ENCODE results near the gene THAP7.

THAP7 gene

DNA sequence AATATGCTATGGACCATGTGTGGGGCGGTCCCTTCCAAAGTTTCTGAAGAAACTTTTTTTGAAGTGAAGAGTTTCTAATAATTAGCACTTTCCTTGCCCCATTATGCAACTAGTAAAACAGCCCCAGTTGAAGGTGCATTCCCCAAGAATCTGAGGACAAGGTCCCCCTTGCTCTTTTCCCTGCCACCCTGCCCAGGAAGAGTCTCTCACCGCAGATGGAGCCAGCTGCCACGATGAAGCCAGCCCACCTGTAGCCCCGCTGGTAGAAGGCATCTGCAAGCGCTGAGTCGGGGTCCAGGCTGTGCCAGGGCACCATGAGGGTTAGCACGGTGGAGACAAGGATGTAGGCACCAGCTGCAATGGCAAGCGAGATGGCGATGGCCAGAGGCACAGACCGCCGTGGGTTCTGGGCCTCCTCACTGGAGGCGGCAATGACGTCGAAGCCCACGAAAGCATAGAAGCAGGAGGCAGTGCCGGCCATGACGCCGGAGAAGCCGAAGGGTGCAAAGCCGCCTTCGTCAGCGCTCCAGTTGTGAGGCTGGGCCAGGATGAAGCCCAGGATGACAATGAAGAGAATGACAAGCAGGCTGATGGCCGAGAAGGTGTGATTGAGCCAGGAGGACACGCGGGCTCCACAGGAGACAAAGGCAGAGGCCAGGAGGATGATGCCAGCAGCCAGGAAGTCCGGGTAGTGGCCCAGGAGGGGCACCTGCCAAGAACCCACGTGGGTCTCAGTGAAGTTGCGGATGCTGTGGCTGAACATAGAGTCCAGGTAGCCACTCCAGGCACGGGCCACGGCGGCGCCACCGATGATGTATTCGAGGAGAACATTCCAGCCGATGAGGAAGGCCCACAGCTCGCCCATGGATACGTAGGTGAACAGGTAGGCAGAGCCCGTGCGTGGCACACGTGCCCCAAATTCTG lies 29.0 kb upstream of the THAP7 start:
- DNase-seq, result no peak

DNA sequence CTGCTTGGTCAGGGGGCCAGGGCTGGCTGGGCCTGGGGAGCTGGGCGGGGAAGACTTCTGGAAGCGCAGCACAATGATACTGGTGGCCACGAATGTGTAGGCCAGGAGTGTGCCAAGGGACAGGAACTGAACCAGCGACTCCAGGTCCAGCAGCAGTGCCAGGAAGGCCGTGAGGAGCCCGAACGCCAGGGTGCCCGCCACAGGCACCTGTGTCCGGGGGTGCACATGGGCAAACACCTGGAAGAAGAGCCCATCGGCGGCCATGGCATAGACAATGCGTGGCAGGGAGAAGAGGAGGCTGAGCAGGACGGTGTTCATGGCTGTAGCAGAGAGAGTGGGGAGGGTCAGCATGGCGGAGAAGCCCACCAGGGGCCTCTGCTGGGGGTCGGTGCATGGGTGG lies 28.1 kb upstream of the THAP7 start:
- DNase-seq, result no peak

DNA sequence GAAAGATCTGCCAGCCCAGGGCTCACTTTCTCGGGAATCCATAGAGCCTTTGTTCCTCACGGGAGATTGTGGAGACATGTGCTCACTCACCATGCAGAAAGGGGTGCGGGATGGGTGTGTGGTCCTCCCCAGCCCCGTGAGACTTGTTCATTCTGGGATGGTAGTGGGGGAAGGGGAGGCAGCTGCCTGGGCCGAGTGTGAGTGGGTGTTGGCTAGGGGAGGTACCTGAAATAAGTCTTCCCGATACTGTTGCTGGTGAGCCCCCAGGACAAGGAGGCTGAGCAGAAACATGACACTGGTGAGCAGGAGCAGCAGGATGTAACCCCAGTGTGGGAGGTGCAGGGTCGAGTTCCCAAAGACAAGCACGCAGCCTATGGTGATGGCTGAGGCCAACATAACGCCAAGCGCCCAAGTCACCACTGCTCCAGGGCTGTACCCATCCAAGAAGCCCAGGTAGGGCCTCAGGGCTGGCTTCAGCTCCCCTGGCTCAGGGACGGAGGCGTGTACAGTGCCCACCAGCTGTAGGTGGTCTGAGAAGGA lies 27.6 kb upstream of the THAP7 start:
- DNase-seq, result no peak

DNA sequence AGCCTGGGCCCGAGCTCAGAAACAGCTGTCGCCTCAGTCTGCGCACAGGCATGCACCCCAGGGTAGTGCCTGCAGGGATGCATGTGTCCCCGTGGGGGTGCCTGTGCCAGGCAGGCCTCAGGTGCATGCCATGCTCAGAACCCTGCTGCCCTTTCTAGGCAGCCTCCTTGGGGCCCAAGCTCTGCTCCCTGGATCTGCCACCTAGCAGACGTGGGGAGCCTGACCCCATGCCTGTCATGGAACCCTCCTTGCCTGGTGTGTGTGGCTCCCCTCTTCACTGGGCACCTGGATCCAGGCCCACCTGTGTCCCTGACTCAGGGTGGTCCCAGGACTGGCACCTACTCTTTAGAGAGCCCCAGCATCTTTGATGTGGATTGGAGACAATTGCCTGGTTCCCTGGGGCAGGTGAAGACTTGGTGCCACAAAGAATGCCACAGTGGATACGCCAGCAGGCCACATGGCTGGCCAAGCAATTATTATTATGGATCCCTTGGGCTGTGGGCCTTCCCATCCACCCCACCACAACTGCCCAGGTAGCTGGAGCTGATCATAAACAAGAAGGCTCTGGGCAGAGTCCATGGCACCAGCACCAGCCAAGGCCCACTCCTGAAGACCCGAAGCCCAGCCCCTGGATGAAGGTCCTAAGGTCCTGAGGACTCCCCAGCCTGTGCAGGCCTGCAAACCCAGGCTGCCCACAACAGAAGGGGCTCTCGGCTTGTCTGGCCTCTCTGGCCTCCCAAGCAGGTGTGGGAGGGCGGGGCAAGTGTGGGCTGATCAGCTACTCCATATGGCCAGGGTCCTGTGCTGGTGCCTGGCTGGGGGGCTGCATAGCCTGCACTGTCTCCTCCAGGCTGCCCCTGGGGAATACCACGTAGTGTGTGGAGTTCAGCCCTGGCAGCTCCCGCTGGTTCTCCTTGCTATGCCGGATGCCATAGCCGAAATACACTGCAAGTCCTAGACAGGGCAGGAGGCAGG lies 26.6 kb upstream of the THAP7 start:
- no peak for DNase-seq

DNA sequence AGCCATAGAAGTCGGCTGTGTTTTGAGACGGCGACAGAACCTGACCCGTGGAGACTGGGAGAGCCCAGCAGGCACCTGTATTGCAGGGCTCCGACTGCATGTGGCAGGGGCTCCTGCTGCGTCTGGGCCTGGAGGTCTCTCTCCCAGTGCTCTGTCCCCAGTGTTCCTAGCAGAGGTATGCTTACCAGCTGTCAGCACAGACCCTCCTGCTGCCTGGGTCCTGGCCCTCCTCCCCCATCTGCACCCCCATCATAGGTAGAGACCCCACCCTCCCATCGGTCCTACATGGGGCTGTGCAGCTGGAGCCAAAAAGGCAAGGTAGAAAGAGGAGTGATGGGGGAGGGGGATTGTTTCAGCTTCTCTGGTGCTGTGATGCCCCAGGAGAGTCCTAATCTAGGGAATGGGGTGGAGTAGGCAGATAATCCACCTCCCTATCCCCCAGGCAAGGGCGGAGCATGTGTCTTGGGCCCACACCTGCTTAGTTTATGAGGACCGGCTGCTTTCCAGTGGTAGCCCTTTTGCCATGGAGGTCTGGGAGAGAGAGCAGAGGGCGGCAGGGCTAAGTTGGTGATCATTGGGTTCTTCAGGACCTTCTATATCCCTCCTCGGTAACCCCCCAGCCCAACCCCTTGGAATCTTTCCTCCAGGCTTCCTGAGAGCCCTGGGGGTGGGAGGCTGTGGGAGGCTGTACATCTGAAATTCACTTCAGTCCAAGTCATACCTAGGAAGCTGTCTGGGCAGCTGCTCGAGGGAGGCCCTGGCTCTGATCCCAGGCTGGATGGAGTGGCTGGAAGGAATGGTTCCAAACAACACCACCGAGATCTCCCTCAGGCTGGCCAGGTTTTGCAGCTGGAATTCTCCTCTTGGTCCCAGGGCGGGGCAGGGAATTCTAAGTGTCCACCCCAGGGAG lies 25.1 kb upstream of the THAP7 start:
- DNase-seq, result no peak

DNA sequence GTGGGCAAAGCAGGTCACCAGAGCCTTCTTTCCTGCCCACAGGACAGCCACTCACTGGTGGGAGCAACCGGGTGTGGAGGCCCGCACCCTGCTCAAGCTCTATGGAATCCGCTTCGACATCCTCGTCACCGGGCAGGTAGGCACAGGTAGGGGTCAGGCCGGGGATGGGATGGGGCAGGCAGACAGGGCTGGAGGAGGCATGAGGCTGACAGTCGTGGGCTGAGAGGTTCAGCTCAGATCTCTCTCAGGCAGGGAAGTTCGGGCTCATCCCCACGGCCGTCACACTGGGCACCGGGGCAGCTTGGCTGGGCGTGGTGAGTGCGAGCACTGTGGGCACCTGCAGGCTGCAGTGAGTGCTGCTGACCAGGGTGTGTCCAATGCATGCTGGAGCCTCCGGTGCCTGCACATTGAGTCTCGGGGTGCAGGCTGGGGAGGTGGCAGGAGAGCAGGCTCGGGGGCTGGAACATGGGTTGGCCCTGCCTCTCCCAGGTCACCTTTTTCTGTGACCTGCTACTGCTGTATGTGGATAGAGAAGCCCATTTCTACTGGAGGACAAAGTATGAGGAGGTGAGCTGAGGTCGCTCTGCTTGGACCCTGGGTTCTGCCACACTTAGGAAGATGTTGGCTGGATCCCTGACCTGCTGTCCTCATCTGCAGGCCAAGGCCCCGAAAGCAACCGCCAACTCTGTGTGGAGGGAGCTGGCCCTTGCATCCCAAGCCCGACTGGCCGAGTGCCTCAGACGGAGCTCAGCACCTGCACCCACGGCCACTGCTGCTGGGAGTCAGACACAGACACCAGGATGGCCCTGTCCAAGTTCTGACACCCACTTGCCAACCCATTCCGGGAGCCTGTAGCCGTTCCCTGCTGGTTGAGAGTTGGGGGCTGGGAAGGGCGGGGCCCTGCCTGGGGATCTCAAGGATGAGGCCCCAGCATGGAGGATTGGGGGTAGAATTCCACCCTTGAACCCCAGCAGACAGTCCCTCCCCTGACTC lies 24.1 kb upstream of the THAP7 start:
- DNase-seq, result no peak

DNA sequence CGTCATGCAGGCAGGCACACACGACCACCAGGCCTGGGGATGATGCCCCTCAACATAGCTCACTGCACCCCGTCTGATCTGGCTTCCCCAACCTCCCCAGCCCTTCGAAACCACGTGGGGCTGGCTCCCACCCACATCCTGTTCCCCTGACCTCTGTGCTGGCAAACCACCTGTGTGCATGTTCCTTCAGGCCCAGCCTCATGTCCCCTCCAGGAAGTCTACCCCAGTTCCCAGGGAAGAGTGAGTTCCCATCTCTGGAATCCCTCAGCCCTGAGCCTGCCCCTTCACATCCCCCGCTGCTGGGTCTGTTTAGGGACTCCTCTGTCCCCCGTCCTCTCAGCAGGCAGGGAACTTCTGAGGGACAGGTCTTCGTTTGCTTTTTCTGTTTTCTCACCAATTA lies 23.3 kb upstream of the THAP7 start:
- no peak for DNase-seq

DNA sequence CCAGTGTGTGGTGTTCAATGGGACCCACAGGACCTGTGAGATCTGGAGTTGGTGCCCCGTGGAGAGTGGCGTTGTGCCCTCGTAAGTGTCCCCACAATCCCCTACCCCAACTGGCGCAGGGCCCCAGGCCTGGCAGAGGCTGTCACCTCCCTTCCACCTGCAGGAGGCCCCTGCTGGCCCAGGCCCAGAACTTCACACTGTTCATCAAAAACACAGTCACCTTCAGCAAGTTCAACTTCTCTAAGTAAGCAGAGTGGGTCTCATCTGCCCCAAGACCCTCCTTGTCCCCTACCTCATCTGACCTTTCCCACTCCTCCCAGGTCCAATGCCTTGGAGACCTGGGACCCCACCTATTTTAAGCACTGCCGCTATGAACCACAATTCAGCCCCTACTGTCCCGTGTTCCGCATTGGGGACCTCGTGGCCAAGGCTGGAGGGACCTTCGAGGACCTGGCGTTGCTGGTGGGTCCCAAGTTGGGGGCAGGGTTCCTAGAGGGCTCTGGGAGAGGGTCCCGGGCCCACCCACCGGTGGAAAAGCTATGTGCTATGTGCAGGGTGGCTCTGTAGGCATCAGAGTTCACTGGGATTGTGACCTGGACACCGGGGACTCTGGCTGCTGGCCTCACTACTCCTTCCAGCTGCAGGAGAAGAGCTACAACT lies 21.2 kb upstream of the THAP7 start:
- DNase-seq, result no peak

DNA sequence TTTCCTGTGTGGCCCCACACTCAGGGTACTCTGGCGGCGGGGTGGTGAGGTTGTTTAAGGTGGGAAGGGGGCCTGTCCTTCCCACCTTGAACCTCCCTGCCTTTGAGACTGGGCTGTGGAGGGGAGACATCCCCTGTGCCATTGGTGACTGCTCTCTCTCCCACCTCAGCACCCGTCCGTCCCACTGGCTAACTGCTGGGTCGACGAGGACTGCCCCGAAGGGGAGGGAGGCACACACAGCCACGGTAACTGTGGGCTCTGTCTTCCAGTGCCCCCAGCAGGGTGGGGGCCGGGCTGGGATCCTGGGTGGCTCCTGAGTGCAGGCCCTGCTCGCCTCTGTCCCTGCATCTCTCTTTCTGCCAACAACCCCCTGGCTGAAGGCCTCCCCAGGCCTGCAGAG lies 20.6 kb upstream of the THAP7 start:
- no peak for DNase-seq

DNA sequence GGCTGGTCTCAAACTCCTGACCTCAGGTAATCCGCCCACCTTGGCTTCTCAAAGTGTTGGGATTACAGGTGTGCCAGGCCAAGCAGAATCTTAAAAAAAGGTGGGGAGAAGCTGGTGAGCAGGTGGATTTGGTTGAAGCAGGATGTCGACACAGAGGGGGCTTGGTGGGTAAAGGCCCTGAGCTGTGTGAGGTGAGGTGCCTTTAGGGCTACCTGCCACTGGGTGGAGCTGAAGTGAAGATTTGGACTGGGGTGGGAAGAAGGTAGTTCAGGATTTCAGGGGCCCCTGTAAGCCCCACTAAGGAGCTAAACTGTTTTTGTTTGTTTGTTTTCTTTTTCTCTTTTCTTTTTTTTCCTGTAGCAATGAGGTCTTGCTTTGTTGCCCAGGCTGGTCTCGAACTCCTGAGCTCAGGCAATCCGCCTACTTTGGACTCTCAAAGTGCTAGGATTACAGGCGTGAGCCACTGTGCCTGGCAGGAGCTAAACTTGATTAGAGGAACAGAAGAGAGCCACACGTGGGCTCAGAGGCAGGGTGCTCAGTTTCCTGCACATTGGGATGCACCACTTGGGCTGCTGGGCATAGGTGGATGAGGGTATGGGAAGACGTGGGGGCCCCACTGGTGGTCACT lies 19.0 kb upstream of the THAP7 start:
- DNase-seq, result no peak

DNA sequence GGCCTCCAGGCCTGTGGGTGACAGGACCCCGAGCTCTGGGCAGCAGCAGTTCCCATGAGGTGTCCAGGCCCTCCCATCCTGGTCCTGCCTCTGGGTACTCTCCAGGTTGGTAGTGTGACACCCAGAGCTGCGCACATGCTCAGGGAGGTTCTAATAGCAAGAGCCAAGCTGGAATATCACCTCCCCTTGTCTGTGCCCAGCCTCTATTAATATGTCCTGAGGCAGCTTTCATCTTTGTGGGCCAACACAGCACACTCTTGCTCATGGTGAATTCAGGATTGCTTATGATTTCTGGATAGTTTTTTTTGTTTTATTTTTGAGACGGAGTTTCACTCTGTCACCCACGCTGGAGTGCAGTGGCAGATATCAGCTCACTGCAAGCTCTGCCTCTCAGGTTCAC lies 16.4 kb upstream of the THAP7 start:
- DNase-seq, result no peak

DNA sequence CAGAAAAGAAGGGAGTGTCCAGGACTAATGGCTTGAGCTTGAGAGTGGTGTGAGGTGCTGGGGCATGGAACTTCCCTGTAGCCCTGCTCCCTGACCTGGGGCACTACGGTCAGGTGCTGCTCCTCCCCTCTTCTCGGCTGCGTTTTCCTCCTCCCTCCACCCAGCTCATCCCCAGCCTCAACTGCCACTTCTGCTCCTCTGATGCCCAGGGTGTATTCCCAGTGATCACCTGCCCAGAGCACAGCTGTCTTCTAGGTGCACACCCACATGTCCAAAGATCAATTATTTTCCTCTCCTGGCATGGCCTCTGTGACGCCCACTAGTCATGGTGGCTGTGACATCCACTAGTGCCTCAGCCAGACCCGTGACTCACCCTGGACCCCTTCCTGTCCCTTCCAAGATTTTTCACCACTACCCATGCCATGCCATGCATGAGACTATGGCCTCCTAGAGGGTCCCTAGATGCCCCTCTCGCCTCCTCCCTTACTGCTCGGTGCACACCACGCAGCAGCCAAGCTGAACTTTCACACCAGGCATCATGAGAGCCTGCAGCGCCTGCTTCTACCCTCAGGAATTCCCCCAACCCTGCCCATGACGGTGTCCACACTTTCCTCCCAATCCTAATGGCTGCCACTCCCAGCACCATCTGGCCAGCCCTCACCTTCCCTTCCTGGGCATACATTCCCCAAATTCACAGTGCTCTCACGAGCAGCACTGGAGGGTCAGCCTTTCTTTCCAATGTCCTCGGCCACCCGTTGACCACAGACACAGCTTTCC lies 14.9 kb upstream of the THAP7 start:
- DNase-seq, result no peak

DNA sequence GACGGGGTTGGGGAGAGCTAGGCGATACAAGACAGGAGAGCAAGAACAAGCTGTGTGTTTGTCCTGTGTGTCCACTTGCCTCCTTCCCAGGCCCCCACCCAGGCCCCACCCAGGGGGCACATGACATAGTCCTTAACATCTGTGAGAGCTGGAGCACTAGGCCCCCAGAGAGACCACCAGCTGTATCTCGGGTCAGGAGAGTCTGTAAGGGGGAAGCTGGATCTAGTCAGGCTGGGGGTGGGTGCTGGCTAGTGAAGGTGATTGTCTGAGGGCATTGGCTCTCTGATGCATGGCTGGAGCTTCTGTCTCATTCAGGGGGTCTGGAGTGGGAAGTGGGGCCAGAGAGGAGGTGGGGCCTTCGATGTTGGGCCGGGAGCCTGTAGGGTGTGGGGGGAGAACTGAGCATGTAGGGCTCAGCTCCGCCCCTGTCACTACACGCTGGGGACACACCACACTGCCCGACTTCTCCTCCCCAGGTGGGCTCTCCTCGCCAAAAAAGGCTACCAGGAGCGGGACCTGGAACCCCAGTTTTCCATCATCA lies 13.6 kb upstream of the THAP7 start:
- no peak for DNase-seq

DNA sequence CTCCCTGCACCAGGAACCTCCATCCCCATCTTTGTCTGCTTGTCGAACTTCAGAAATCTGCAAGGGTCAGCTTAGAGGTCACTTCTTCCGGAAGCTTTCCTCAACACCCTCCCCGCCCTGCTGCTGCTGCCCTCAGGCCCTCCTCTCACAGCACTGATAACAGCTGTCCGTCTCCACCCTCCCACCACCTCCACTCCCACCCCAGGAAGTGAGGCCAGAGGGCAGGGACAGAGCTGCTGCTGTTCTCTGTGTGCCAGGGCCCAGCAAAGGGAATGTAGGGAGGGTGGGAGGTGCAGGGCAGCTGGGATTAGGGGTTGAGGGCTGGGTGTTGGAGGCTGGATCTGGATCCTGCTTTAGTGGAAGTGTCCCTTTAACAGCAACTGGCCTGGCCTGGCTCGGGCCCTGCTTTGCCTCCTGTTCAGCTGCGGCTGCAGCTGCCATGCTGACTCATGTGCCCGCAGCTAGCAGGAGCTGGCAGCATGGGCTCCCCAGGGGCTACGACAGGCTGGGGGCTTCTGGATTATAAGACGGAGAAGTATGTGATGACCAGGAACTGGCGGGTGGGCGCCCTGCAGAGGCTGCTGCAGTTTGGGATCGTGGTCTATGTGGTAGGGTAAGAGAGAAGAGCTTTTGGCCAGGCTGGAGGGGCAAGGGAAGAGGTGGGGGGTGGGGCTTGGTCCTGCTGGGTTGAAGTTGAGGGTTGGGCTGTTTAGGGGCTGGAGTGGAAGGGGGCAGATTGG lies 13.0 kb upstream of the THAP7 start, which contains the start of gene P2RX6:
Gene P2RX6 (plus strand): TSS at position 440 of the 740 bp plus-strand sequence. CDS start 10 bp downstream, at position 450.
- DNase-seq, result no peak

DNA sequence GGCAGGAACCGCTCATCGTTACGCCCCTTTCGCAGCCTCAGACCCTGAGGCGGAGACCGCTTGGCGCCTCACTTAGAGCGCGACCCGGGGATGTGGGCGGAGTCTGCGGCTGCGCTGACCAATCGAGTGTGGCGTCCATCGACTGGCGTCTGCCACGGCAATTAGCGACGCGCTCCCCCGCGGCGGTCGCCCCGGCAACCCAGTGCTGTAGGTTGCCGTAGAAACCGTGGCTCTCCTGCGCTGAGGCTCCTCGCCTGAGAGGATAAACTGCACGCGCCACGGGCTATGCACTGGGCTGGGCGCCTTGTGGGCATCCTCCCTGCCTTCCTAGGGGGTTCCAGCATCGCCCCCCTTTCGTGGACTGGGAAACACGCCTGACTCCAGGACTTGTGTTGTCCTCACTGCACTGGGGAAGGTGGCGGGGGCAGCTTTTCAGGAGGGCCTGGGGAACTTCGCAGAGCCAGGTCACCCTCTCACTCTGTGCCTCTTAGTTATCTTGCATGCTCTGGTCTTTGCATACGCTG lies 12.3 kb upstream of the THAP7 start:
- DNase-seq, result peak; percentile 93

DNA sequence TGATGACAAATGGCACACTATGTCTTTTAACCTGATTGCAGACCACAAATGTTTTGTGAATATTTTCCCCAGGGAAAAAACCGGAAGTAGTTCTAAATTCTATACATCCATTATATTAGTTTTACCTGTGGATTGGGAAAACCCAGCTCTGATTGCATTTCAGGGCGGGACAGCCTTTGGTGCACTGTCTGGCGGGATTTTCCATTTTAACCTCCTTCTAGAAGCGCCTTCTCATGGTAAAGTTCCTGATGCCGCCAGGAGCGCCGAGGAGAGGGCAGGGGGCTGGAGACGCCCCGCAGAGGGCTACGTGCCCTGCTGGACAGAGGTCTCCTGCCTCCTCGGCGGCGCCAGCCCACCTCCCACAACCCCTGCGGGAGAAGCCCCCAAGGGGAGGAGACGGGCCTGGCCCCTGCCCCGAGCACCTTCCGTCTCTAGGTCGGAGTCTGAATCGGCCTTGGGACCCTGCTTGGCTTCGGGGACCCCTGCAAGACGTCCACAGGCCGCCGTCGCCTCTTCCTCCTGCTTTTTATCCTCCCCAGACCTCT lies 11.8 kb upstream of the THAP7 start:
- DNase-seq, result no peak

Data from CD4-positive, alpha-beta T cell treated with Interleukin-15 for 1 hour (primary cell).